Right lung (tissue), 5 donors: Measurements from ENCODE around the gene THEMIS. TPM values are rescaled to one million over a fixed set of nuclear protein-coding genes. Genes with fewer than 3 reads are reported as not detected.
"Not testable (repeated sequence)": the region's sequence is repeated elsewhere in the genome, so short reads cannot be mapped to it uniquely, and the experiment has no call there.

ENCODE experiments used
- DNase-seq, 2 donors: peaks; one replicate each; pipeline ENCODE4 v3.0.0-alpha.2; 2013
- polyA plus RNA-seq, 5 donors: library from polyadenylated mRNA; unstranded; fragments of 120-200 nt; gene quantifications; one replicate each; pipeline versions ENCODE4 v1.2.1 to v1.2.3, GENCODE V29; 2013; ENCODE audit warnings: inconsistent platforms in 1 of 5, low replicate concordance in 1 of 5; ENCODE audit not compliant: insufficient read length in 5 of 5, insufficient read depth in 1 of 5

Gene THEMIS
- polyA plus RNA-seq, 5 donors = 0.11 to 0.18 (median 0.16) TPM

GRCh38 chr6:127737009-127737486 lies 163.8 kb downstream of the THEMIS start:
- peak; percentile 71 to 75 for DNase-seq

DNA sequence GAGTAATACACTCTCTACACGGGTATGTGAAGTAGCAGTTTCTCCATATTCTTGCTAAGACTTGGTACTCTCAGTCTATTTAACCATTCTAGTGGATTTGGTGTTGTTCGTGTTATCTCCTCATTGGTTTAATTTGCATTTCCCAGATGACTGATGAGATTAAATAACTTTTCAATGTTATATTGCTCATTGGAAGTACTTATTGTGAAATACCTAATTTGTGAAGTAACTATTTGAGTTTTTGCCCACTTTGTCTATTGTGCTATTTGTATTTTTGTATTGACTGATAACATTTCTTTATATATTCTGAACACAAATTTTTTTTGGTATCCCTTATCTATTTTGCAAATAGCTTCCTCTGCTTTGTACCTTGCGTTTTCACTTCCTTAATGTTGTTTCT lies 167.9 kb downstream of the THEMIS start:
- no peak for DNase-seq

- DNase-seq = no peak
These were observed 173.5 kb downstream of the THEMIS start for GRCh38 chr6:127727260-127727953.

- DNase-seq = no peak
These were observed 175.0 kb downstream of the THEMIS start for GRCh38 chr6:127725821-127726220.

GRCh38 chr6:127718694-127719093 lies 182.2 kb downstream of the THEMIS start:
- no peak for DNase-seq

- DNase-seq = no peak
These were observed 183.5 kb downstream of the THEMIS start for GRCh38 chr6:127717384-127717783.

DNA sequence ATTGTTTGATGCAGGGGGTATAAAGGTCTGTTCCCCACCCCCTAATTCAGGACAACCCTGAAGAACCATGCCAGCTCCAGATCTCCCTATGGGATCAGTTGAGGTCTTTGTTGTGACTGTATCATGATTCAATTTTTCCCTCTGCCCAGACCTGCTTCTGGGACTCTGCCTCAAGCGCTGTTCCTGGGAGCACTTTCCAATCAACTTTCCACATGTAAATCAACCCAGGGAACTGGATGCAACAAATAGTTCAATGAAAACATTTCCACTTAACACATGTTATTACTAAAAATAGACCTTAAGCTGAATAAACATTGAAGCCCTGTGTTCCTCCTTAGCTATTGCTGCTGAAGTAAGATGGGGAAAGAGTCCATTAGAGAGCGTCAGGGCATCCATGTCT lies 184.4 kb downstream of the THEMIS start:
- no peak for DNase-seq

DNA sequence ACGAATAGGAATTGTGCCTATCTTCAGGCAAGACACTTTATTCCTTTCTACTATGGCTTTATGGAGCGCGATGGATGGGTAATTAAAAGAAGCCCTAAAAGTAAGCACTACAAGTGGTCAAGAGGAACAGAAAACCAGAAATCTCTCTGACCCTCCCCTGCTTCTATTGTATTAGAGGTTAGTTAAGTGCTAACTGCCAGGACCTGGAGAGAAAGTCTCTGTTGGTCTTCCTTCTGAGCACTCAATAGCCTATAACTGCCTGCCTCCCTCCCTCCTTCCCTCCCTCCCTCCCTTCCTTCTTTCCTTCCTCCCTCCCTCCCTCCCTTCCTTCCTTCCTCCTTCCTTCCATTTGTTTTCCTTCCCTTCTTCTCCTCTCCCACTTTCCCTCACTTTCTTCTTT lies 190.2 kb downstream of the THEMIS start:
- DNase-seq = no peak

- DNase-seq = no peak
These were observed 194.6 kb downstream of the THEMIS start for GRCh38 chr6:127706216-127706615.

- DNase-seq = no peak
These were observed 205.8 kb downstream of the THEMIS start for GRCh38 chr6:127695108-127695507.

- no peak for DNase-seq
These were observed 209.7 kb downstream of the THEMIS start for GRCh38 chr6:127691146-127691545.

DNA sequence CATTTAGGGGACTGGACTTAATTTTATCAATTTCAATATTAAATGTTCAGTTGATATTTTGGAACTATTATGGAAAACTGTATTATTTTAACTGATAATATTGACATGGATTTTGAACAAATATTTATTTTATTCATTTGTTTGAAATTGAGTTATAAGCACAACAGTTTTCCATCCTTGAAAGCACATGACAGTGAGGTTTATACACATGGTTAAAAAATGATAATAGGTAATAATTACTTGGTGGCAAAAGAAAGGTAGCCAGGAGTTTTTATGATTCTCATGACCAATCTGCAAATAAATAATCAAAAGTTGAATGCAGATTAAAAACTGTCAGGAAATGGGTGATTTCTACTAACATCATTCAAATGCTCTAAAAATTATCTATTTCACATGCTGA lies 210.3 kb downstream of the THEMIS start:
- no peak for DNase-seq

GRCh38 chr6:127690092-127690491 lies 210.8 kb downstream of the THEMIS start:
- DNase-seq = peak in 1 of 2 donors; percentile 1

- DNase-seq = not testable (repeated sequence)
These were observed 213.4 kb downstream of the THEMIS start for GRCh38 chr6:127687490-127687889.

DNA sequence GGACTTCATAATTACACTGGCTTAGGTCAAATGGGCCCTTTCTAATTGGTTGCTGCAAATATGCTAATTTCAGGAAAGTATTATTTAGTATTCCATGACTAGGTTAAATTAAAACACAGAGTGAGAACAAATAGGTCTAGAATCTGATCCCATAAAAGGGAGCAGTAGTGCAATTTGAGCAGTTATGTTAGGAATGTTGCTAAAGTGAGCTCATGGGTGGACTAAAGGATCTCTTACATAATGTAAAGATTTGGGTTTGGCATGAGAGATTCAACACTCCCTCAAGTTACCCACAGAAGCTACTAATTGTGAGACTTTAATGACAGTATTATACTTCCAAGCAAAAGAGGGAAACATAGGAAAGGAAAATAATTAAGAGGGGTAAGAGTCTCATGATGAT lies 214.8 kb downstream of the THEMIS start:
- DNase-seq = no peak

DNA sequence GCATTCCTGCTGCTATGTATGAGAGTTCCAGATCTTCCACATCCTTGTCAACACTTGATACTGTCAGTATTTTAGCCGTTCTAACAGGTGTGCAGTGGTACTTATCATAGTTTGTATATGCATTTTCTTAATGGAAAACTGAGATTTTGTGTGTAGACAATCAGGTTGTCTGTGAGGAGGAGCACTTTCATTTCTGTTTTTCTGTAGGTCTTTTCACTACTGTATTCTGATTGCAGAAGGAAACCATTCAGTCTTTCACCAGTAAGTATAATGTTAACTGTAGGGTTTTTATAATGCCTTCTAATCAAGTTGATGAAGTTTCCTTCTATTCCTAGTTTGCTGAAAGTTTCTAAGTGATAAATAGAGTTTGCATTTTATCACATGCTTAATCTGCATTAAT lies 216.4 kb downstream of the THEMIS start:
- DNase-seq = no peak
